NCI-H2171 (cell line): ENCODE measurements around the gene GNL1.
"Not testable (repeated sequence)": the region's sequence is repeated elsewhere in the genome, so short reads cannot be mapped to it uniquely, and the experiment has no call there.

Experiments used
- DNase-seq: peaks from one replicate; lab custom pipeline; 2025; lab: John Stamatoyannopoulos, UW

The GNL1 gene

DNA sequence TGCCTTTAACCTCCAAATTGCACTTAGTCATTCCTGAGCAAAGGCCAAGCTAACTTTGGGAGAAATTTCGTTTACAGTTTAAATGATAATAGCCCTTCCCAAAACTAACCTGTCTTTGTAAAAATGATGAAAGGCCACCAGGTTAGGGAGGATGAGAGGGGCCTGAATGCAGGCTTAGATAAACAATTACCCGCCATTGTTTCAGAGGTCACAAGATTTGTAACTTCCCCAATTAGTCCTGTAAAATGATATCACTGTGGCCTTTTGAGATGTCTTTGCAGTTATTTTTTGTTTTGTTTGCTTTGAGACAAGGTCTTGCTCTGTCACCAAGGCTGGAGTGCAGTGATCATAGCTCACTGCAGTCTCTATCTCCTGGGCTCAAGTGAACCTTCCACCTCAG lies 26.3 kb downstream of the GNL1 start:
- DNase-seq = no peak

DNA sequence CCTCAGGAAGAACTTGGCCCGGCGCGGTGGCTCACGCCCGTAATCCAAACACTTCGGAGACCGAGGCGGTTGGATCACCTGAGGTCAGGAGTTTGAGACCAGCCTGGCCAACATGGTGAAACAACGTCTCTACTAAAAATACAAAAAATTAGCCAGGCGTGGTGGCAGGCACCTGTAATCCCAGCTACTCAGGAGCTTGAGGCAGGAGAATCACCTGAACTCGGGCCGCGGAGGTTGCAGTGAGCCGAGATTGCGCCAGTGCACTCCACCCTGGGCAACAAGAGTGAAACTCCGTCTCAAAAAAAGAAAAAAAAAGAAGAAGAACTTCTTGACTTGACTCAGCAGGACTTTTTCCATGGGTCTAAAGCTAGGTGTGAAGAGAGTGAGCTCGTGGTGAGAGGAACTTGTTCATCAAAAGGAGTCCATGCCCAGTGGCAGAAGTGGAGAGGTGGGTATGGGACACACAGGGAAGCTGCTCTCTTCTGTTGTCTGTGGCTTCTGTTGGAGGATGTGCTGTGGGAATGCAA lies 26.9 kb downstream of the GNL1 start:
- not testable (repeated sequence) for DNase-seq

- DNase-seq = not testable (repeated sequence)
Observed at GRCh38 chr6:30526444-30526843, 29.8 kb downstream of the GNL1 start.

DNA sequence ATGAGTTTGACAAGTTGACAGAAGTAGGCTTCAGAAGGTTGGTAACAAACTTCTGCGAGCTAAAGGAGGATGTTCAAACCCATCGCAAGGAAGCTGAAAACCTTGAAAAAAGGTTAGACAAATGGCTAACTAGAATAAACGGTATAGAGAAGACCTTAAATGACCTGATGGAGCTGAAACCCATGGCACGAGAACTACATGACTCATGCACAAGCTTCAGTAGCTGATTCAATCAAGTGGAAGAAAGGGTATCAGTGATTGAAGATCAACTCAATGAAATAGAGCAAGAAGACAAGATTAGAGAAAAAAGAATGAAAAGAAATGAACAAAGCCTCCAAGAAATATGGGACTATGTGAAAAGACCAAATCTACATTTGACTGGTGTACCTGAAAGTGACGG lies 34.3 kb downstream of the GNL1 start:
- DNase-seq = not testable (repeated sequence)

DNA sequence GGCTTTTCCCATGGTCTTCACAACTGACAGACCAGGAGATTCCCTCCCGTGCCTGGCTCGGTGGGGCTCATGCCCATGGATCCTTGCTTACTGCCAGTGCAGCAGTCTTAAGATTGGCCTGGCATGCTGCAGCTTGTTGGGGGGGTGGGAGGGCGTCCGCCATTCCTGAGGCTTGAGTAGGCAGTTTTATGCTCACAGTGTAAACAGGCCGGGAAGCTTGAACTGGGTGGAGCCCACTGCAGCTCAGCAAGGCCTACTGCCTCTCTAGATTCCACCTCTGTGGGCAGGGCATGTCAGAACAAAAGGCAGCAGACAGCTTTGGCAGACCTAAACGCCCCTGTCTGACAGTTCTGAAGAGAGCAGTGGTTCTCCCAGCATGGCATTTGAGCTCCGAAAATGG lies 35.2 kb downstream of the GNL1 start:
- not testable (repeated sequence) for DNase-seq

- no peak for DNase-seq
Observed at GRCh38 chr6:30520522-30520921, 35.8 kb downstream of the GNL1 start.

- not testable (repeated sequence) for DNase-seq
Observed at GRCh38 chr6:30518505-30519145, 37.7 kb downstream of the GNL1 start.

- not testable (repeated sequence) for DNase-seq
Observed at GRCh38 chr6:30517767-30518504, 38.4 kb downstream of the GNL1 start.

GRCh38 chr6:30516754-30517076 lies 39.6 kb downstream of the GNL1 start:
- not testable (repeated sequence) for DNase-seq

GRCh38 chr6:30515944-30516753 lies 40.1 kb downstream of the GNL1 start:
- DNase-seq = peak; percentile 81

DNA sequence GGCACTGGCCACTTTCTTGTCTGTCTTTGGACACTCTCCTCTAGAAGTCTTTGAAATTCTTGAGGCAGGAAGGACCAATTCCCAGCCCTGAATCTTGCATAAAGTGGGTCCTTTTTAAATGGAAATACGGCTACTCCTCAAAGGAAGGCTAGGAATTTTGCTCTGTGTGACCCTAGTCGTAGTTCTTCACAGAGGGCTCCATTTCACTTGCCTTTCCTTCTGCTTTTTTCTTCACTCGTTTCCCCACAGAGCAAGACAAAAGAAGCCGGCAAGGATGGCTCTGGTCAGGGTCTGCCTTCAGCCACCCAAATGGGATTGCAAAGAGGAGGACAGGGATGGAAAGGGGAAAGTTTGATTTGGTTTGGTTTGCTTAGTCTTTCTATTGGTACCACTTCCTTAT lies 41.2 kb downstream of the GNL1 start:
- no peak for DNase-seq

- DNase-seq = no peak
Observed at GRCh38 chr6:30513451-30513850, 42.8 kb downstream of the GNL1 start.

- DNase-seq = no peak
Observed at GRCh38 chr6:30511169-30511546, 45.1 kb downstream of the GNL1 start.

GRCh38 chr6:30510419-30511168 lies 45.7 kb downstream of the GNL1 start:
- DNase-seq = no peak

DNA sequence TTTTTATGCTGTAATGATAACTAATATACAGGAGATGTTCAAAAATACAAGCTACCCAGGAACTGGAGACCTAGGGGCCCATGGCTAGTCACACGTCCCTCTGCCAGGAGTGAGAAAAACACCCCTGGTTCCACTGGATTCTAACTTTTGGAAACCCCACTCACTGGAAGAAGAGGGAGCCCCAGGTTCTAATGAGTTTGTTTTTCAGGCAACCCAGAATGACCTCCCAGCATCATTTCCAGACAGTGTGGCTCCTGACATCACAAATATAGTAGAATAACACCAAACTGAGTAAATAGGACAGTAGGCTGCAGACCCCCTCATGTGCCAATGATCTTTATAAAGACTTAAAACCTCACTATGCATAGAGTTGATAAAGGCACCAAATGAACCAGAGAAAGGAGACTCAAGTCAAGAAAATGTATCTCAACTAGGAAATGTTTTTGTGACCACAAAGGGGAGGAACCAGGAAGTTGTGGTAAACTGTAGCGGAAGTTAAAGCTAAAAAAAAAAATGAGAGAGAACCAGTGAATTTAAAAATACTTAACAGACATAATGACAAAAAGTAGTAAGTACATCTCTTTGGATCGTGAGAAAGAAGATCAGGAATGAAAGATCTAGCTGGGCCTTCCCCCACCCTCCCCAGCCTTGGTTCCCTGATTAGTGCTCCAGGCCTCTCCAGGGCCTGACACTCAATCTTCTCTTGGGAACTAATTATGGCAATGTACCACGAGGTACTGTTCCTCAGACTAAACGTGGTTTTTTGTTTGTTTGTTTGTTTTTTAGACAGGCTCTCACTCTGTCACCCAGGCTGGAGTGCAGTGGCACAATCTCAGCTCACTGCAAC lies 47.2 kb downstream of the GNL1 start:
- no peak for DNase-seq

DNA sequence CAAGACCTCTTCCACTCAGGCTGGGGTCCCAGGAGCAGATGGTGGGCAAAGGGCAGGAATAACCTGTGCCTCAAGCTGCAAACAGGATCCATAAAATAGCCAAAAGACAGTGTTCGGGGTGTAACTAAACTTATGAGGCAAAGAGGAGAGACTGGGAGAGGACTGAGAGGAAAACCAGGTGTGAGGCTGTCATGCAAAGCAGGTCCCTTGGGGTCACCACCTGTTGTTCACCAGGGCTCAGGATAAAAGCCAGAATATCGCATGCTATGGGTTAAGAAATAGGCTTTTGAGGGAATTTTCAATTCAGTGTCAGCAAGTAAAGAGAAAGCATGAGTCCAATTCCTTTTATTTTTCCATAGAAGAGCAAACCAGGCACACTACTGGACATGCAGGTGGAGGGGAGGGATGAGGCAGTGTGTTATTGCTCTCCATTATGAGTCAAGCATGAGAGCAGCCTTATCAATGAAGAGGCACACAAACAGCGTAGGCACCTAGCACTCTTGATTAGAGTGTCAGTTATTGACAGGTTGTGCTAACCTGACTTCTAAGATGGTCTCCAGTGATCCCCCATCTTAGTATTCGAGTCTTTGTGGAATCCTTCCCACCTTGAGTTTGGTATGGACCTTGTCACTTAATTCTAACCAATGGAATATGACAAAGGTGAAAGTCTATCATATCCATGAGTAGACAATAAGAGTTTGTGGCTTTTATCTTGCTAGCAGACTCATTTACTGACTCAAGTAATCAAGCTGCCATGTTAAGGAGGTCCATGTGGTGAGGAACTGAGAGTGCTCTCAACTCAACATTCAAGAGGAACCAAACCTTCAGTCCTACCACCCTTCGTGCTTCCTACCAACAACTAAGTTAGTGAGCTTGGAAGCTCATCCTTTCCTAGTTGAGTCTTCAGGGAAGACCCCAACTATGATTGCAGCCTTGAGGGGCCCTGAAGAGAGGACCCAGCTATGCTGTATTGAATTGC lies 48.2 kb downstream of the GNL1 start:
- DNase-seq = no peak

- DNase-seq = no peak
Observed at GRCh38 chr6:30500421-30501355, 55.6 kb downstream of the GNL1 start.

- DNase-seq = not testable (repeated sequence)
Observed at GRCh38 chr6:30498705-30499104, 57.6 kb downstream of the GNL1 start.

GRCh38 chr6:30497714-30498113 lies 58.6 kb downstream of the GNL1 start:
- no peak for DNase-seq
